Caki2 (cell line): ENCODE measurements around the gene CTAG1B. TPM values are rescaled to one million over a fixed set of nuclear protein-coding genes. Genes with fewer than 3 reads are reported as not detected.
A peak's percentile ranks its signal among the peaks of the same experiment; 100 is the strongest.
"Not testable (repeated sequence)": the region's sequence is repeated elsewhere in the genome, so short reads cannot be mapped to it uniquely, and the experiment has no call there.

Source experiments
- DNase-seq: peaks from one replicate; pipeline ENCODE4 v3.0.0-alpha.2; 2015; ENCODE audit warnings: low read depth
- in situ Hi-C: cut with HindIII; loops from 2 replicates; pipeline ENCODE4 v1.10.0; 2016; ENCODE audit warnings: low sequenced_read_pairs, low pct_unique_long_range_greater_than_20kb, mixed read lengths
- total RNA-seq: library from RNA; depleted of rRNA; stranded (reverse); fragments of >200 nt; shearing (Covaris generic); gene quantifications from 2 replicates; pipeline ENCODE4 v1.2.3, GENCODE V29; 2014; ENCODE audit warnings: low replicate concordance

Gene CTAG1B
- total RNA-seq, 1 experiment from 2014 or later: not detected

DNA sequence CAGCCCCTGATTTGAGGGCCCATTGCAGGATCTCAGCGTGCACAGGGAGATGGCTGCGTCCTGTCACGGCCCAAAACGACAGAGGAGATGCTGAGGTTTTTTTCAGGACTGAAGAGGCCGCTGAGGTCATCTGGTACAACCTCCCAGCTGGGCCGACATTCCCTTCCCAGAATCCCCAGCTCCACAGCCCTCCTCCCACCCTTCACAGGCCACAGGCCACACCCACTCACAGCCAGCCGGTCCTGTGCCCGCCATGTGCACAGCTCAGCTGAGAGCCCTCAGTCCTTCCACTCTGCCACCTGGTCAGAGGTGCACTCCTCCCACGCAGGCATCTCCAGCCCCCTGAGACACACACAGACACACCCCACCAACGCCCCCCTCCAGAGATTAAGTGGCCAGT lies 22.7 kb upstream of the CTAG1B start:
- in situ Hi-C loops, DNase-seq: not testable (repeated sequence)

GRCh38 chrX:154633661-154634060 lies 14.6 kb upstream of the CTAG1B start:
- in situ Hi-C loops: not testable (repeated sequence)

DNA sequence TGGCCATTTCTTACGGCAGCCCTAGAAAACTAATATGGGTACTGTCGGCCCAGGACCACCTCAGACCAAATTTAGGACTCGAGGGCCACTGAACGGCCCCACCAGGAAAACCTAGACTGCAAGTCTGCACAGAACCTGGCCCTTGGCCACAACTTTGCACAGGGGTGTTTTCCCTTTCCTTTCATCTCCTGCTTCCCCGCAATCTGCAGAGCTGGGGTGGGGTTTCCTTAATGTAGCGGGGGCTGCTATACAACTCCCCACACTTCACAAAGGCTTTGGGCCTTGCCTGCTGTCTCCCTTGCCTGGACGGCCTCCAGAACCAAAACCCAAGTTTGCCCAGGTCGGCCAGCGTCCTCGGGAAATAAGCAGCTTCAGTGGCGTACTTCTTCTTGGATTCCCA lies 11.9 kb upstream of the CTAG1B start:
- DNase-seq, in situ Hi-C loops: not testable (repeated sequence)

More at GRCh38 chrX:154633661-154634060, 14.6 kb upstream of the CTAG1B start:
- DNase-seq: not testable (repeated sequence)

DNA sequence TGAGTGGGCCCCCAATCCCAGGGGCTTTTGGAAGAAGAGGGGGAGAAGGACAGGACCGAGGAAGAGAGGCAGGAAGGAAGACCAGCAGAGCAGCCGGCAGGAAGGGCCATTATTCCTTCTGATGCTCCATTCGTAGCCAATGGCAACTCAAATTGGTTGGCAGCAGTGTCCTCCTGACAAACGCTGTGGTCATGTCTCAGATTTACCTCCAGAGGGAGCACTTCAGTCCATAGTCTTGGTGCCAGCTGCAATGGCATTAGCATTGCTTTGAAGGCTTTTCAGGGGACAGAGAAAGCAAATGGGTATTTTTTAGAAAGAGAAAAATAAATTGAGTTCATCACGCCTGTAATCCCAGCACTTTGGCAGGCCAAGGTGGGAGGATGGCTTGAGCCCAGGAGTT lies 9.9 kb upstream of the CTAG1B start:
- in situ Hi-C loops, DNase-seq: not testable (repeated sequence)

DNA sequence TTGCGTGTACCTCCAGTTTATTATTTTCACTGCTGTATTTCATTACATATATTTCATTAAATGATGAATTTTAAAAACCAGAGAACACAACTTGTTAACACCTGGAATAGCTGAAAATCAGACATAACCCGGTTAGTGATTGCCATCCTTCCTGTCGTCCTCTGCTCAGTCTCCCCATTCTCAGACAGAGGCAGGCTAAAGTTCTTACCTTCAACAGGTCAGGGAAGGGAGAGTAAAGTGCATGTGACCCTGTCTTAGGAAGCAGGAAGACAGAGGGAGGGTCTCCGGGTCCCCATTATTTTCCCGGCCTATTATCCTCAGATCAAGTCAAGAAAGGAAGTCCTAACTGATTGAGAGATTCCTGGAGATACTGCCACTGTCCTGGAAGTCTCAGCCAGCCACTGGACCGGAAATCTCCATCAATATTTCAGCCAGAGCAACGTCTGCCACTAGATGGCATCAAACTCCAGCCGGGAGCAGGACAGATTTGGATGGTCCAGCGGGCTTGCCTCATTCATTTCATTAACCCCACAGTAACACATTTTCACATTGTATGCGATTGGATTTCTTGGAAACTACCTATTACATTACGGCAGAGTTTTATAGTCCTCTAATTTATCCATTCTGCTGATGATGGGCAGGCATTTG lies 1.8 kb upstream of the CTAG1B start:
- DNase-seq, in situ Hi-C loops: not testable (repeated sequence)

GRCh38 chrX:154613586-154613985 lies 5.5 kb downstream of the CTAG1B start:
- in situ Hi-C loops, DNase-seq: not testable (repeated sequence)

GRCh38 chrX:154611146-154611545 lies 7.9 kb downstream of the CTAG1B start:
- DNase-seq, in situ Hi-C loops: not testable (repeated sequence)

GRCh38 chrX:154608823-154609222 lies 10.3 kb downstream of the CTAG1B start:
- DNase-seq, in situ Hi-C loops: not testable (repeated sequence)

- in situ Hi-C loops: not testable (repeated sequence)
Observed at GRCh38 chrX:154607976-154608375, 11.1 kb downstream of the CTAG1B start.

GRCh38 chrX:154607370-154607769 lies 11.7 kb downstream of the CTAG1B start:
- in situ Hi-C loops: no loop called here
- DNase-seq: no peak

More at GRCh38 chrX:154607976-154608375, 11.1 kb downstream of the CTAG1B start:
- not testable (repeated sequence) for DNase-seq

GRCh38 chrX:154605566-154605965 lies 13.5 kb downstream of the CTAG1B start:
- no peak for DNase-seq
- in situ Hi-C loops: no loop called here

- in situ Hi-C loops: no loop called here
- peak; percentile 32 for DNase-seq
Observed at GRCh38 chrX:154603438-154604430, 15.3 kb downstream of the CTAG1B start.

- DNase-seq: no peak
- in situ Hi-C loops: no loop called here
Observed at GRCh38 chrX:154602766-154603437, 16.2 kb downstream of the CTAG1B start.

GRCh38 chrX:154602226-154602625 lies 16.9 kb downstream of the CTAG1B start:
- in situ Hi-C loops: no loop called here
- DNase-seq: no peak

- in situ Hi-C loops: no loop called here
- no peak for DNase-seq
Observed at GRCh38 chrX:154600759-154601374, 18.2 kb downstream of the CTAG1B start.

- no peak for DNase-seq
- in situ Hi-C loops: no loop called here
Observed at GRCh38 chrX:154599531-154599930, 19.6 kb downstream of the CTAG1B start.

DNA sequence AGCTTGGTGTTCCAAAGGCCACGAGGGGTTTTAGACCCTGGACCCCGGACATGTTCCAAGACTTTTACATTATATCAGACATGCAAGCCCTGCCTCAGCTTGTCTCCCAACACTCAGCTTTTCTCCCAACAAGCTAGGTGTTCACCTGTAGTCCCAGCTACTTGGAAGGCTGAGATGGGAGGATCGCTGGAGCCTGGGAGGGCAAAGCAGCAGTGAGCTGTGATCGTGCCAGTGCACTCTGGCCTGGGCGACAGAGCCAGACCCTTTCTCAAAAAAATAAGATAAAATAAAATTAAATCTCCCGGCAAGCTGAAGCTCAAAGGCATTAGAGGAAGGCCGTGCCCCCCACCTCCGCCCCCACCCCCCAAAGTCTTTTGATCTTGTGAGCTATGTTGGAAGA lies 20.4 kb downstream of the CTAG1B start:
- DNase-seq: no peak
- in situ Hi-C loops: no loop called here

DNA sequence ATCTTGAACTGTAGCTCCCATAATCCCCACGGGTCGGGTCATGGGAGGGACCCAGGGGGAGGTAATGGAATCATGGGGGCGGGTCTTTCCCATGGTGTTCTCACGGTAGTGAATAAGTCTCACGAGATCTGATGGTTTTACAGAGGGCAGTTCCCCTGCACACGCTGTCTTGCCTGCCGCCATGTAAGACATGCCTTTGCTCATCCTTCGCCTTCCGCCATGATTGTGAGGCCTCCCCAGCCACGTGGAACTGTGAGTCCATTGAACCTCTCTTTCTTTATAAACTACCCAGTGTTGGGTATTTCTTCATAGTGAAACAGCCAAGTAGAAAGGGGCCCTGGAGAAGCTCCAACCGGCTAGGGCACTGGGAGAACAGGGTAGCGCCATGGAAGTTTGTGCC lies 21.9 kb downstream of the CTAG1B start:
- no peak for DNase-seq
- in situ Hi-C loops: no loop called here
